Esophagus muscularis mucosa (tissue), 4 donors: ENCODE data around the gene RANBP17. TPM values are rescaled to one million over a fixed set of nuclear protein-coding genes. Genes with fewer than 3 reads are reported as not detected.
A peak's percentile ranks its signal among the peaks of the same experiment; 100 is the strongest.

Experiments used
- DNase-seq: peaks from one replicate; pipeline ENCODE4 v3.0.0-alpha.2; 2017; ENCODE audit errors: extremely low spot score
- H3K27ac ChIP-seq, 4 donors: fragments of 200-600 bp; sonication (generic); replicated peaks in 1 of 4; 1 replicate in 3 of 4; 2 replicates in 1 of 4; pipeline ENCODE4 v1.5.1; 2016 to 2019; ENCODE audit warnings: mild to moderate bottlenecking in 1 of 4
- H3K27me3 ChIP-seq, 4 donors: fragments of 200-600 bp; sonication (generic); one replicate each; pipeline versions ENCODE4 v1.5.1 to v1.6.0; 2016 to 2019
- H3K36me3 ChIP-seq, 4 donors: fragments of 200-600 bp; sonication (generic); one replicate each; pipeline ENCODE4 v1.5.1; 2016 to 2019
- H3K4me1 ChIP-seq, 4 donors: fragments of 200-600 bp; sonication (generic); one replicate each; pipeline ENCODE4 v1.5.1; 2016 to 2019
- H3K4me3 ChIP-seq, 4 donors: fragments of 200-600 bp; sonication (generic); 1 replicate in 2 of 4; 2 replicates in 2 of 4; pipeline ENCODE4 v1.5.1; 2016 to 2019; ENCODE audit warnings: mild to moderate bottlenecking in 4 of 4, moderate library complexity in 1 of 4
- H3K9me3 ChIP-seq, 4 donors: fragments of 200-600 bp; sonication (generic); 1 replicate in 3 of 4; 2 replicates in 1 of 4; pipeline ENCODE4 v1.5.1; 2016 to 2019
- CTCF ChIP-seq, 3 experiments: fragments of 200-600 bp in 2 of 3; fragments of 450-650 bp in 1 of 3; sonication (generic) in 2 of 3; IDR thresholded peaks; one replicate each; pipeline ENCODE4 v1.5.1; 2017 to 2019; ENCODE audit warnings: antibody characterized with exemption in 3 of 3, mild to moderate bottlenecking in 2 of 3, moderate library complexity in 1 of 3
- EP300 ChIP-seq: sonication (generic); formaldehyde crosslinking; IDR thresholded peaks from one replicate; pipeline ENCODE4 v1.6.1; 2017; ENCODE audit warnings: antibody characterized with exemption
- POLR2A ChIP-seq: fragments of 450-650 bp; IDR thresholded peaks from one replicate; pipeline ENCODE4 v1.6.1; 2017; ENCODE audit warnings: antibody characterized with exemption, moderate library complexity, mild to moderate bottlenecking, low read depth
- POLR2AphosphoS5 ChIP-seq, 2 donors: sonication (generic); formaldehyde crosslinking; IDR thresholded peaks; one replicate each; pipeline ENCODE4 v1.6.1; 2017; ENCODE audit warnings: antibody characterized with exemption in 2 of 2
- WGBS: methylation state at CpG from one replicate; pipeline ENCODE4 v1.1.5; 2018; 5-methylcytosine and 5-hydroxymethylcytosine counted together
- intact Hi-C: fragments of 100-400 bp; cut with DNase I; formaldehyde crosslinking; loops from one replicate; pipeline ENCODE4 v1.15.1; 2023
- total RNA-seq, 4 donors: library from RNA; depleted of rRNA; stranded (reverse); fragments of >200 nt; gene quantifications; one replicate each; pipeline versions ENCODE4 v1.1.0 to v1.2.1, GENCODE V29; 2016

The RANBP17 gene
- total RNA-seq, 4 donors from 2014 or later: 16.4 to 28.2 (median 17.7) TPM

- intact Hi-C loops: no loop called here
- 79% methylated on average over 2 of the region's 2 CpGs for WGBS
- no peaks in the 10 kb centered on the region for H3K36me3 ChIP-seq
These were observed 411.5 kb downstream of the RANBP17 start for GRCh38 chr5:171272996-171273970.

GRCh38 chr5:171275841-171276544 lies 414.2 kb downstream of the RANBP17 start:
- no peak overlapping the region for H3K27ac ChIP-seq
- no peak overlapping the region for H3K4me3 ChIP-seq
- 79% methylated on average over 5 of the region's 5 CpGs for WGBS
- H3K36me3 ChIP-seq: no peaks in the 10 kb centered on the region
- H3K27me3 ChIP-seq: no peaks in the 10 kb centered on the region
- DNase-seq: no peak
- H3K4me1 ChIP-seq: no peaks in the 10 kb centered on the region
- TF ChIP-seq CTCF (IDR thresholded peaks at IDR 0.05): no peak
- TF ChIP-seq EP300: no peak
- no peak for TF ChIP-seq POLR2AphosphoS5 (IDR thresholded peaks at IDR 0.05)
- TF ChIP-seq POLR2A: no peak
- intact Hi-C loops: no loop called here
- H3K9me3 ChIP-seq: no peaks in the 10 kb centered on the region

More at GRCh38 chr5:171272996-171273970, 411.5 kb downstream of the RANBP17 start:
- H3K9me3 ChIP-seq: no peaks in the 10 kb centered on the region
- no peak overlapping the region for H3K4me3 ChIP-seq
- H3K4me1 ChIP-seq: no peaks in the 10 kb centered on the region
- TF ChIP-seq CTCF (IDR thresholded peaks at IDR 0.05) (peak in 1 of 3 experiments; percentile 16), POLR2AphosphoS5 (IDR thresholded peaks at IDR 0.05) (no peak), POLR2A (no peak)
- no peaks in the 10 kb centered on the region for H3K27me3 ChIP-seq
- no peak overlapping the region for H3K27ac ChIP-seq
- DNase-seq: no peak

GRCh38 chr5:171283753-171284152 lies 421.9 kb downstream of the RANBP17 start:
- Histone ChIP-seq H3K27ac (no peak overlapping the region), H3K4me1 (no peaks in the 10 kb centered on the region), H3K36me3 (no peaks in the 10 kb centered on the region), H3K27me3 (no peaks in the 10 kb centered on the region), H3K9me3 (no peaks in the 10 kb centered on the region), H3K4me3 (no peak overlapping the region)
- 90% methylated on average over 7 of the region's 7 CpGs for WGBS
- intact Hi-C loops: no loop called here
- no peak for TF ChIP-seq CTCF (IDR thresholded peaks at IDR 0.05)
- TF ChIP-seq POLR2AphosphoS5 (IDR thresholded peaks at IDR 0.05): no peak
- TF ChIP-seq POLR2A: no peak
- TF ChIP-seq EP300: no peak
- DNase-seq: peak; percentile 24

GRCh38 chr5:171285465-171285864 lies 423.6 kb downstream of the RANBP17 start:
- no peaks in the 10 kb centered on the region for H3K36me3 ChIP-seq
- intact Hi-C loops: no loop called here
- H3K9me3 ChIP-seq: no peaks in the 10 kb centered on the region
- 76% methylated on average over 2 of the region's 2 CpGs for WGBS
- TF ChIP-seq POLR2A: no peak
- TF ChIP-seq POLR2AphosphoS5 (IDR thresholded peaks at IDR 0.05): no peak
- TF ChIP-seq CTCF (IDR thresholded peaks at IDR 0.05): no peak
- no peak for TF ChIP-seq EP300
- no peak overlapping the region for H3K27ac ChIP-seq
- H3K4me3 ChIP-seq: no peak overlapping the region
- DNase-seq: no peak
- H3K27me3 ChIP-seq: no peaks in the 10 kb centered on the region
- H3K4me1 ChIP-seq: no peaks in the 10 kb centered on the region
